Ammon's horn (tissue), 1 donor: Measurements from ENCODE around the gene COL23A1.

ENCODE experiments used
- DNase-seq: peaks from one replicate; pipeline ENCODE4 v3.0.0-alpha.2; 2016; ENCODE audit warnings: low spot score

The COL23A1 gene

GRCh38 chr5:178222292-178222691, 367.9 kb downstream of the COL23A1 start:
- DNase-seq = no peak

- DNase-seq = no peak
These were observed 368.3 kb downstream of the COL23A1 start for GRCh38 chr5:178221853-178222252.

- no peak for DNase-seq
These were observed 368.9 kb downstream of the COL23A1 start for GRCh38 chr5:178221282-178221681.

- no peak for DNase-seq
These were observed 371.4 kb downstream of the COL23A1 start for GRCh38 chr5:178218827-178219226.

- no peak for DNase-seq
These were observed 371.9 kb downstream of the COL23A1 start for GRCh38 chr5:178218237-178218776.

- no peak for DNase-seq
These were observed 373.4 kb downstream of the COL23A1 start for GRCh38 chr5:178216779-178217178.

- no peak for DNase-seq
These were observed 374.1 kb downstream of the COL23A1 start for GRCh38 chr5:178216088-178216534.

- DNase-seq = no peak
These were observed 374.8 kb downstream of the COL23A1 start for GRCh38 chr5:178215280-178216002.

GRCh38 chr5:178214160-178214803, 375.9 kb downstream of the COL23A1 start:
- no peak for DNase-seq

GRCh38 chr5:178213748-178214151, 376.4 kb downstream of the COL23A1 start:
- DNase-seq = no peak

- no peak for DNase-seq
These were observed 377.2 kb downstream of the COL23A1 start for GRCh38 chr5:178213003-178213461.

GRCh38 chr5:178212241-178213002, 377.8 kb downstream of the COL23A1 start:
- no peak for DNase-seq

- DNase-seq = no peak
These were observed 378.8 kb downstream of the COL23A1 start for GRCh38 chr5:178211095-178212048.

- DNase-seq = no peak
These were observed 379.5 kb downstream of the COL23A1 start for GRCh38 chr5:178210686-178211085.

GRCh38 chr5:178210073-178210535, 380.1 kb downstream of the COL23A1 start:
- no peak for DNase-seq

GRCh38 chr5:178209334-178210072, 380.7 kb downstream of the COL23A1 start:
- DNase-seq = no peak

GRCh38 chr5:178208540-178209227, 381.5 kb downstream of the COL23A1 start:
- no peak for DNase-seq

GRCh38 chr5:178207917-178208280, 382.3 kb downstream of the COL23A1 start:
- no peak for DNase-seq

GRCh38 chr5:178207183-178207916, 382.8 kb downstream of the COL23A1 start:
- no peak for DNase-seq
